Gastrocnemius medialis (tissue), 4 donors: ENCODE data around the gene POLR3H. TPM values are rescaled to one million over a fixed set of nuclear protein-coding genes. Genes with fewer than 3 reads are reported as not detected.

Experiments used
- ATAC-seq, 2 donors: fragments of 150-250 bp; one replicate each; pipeline ENCODE4 v1.9.1; 2016
- DNase-seq, 2 donors: peaks; one replicate each; pipeline ENCODE4 v3.0.0-alpha.2; 2019
- H3K27ac ChIP-seq, 4 donors: fragments of 200-600 bp; sonication (generic); 1 replicate in 1 of 4; 2 replicates in 3 of 4; pipeline ENCODE4 v1.5.1; 2016 to 2018; ENCODE audit warnings: mild to moderate bottlenecking in 2 of 4, moderate library complexity in 1 of 4
- H3K27me3 ChIP-seq, 3 donors: fragments of 200-600 bp; sonication (generic) in 2 of 3; 1 replicate in 1 of 3; 2 replicates in 2 of 3; pipeline versions ENCODE4 v1.5.1 to v1.6.0; 2016 to 2019; ENCODE audit warnings: mild to moderate bottlenecking in 1 of 3, moderate library complexity in 1 of 3
- H3K36me3 ChIP-seq, 2 donors: fragments of 200-600 bp; sonication (generic) in 1 of 2; one replicate each; pipeline ENCODE4 v1.5.1; 2017 to 2018
- H3K4me1 ChIP-seq, 2 donors: fragments of 200-600 bp; sonication (generic) in 1 of 2; one replicate each; pipeline ENCODE4 v1.5.1; 2016 to 2017; ENCODE audit warnings: mild to moderate bottlenecking in 2 of 2
- H3K4me3 ChIP-seq, 4 donors: fragments of 200-600 bp; sonication (generic) in 3 of 4; 1 replicate in 1 of 4; 2 replicates in 3 of 4; pipeline ENCODE4 v1.5.1; 2016 to 2019; ENCODE audit warnings: mild to moderate bottlenecking in 2 of 4
- H3K9me3 ChIP-seq, 3 donors: fragments of 200-600 bp; sonication (generic) in 2 of 3; 1 replicate in 1 of 3; 2 replicates in 2 of 3; pipeline ENCODE4 v1.5.1; 2016 to 2019
- POLR2A ChIP-seq, 2 donors: fragments of 450-650 bp; IDR thresholded peaks; one replicate each; pipeline ENCODE4 v1.6.1; 2017; ENCODE audit warnings: antibody characterized with exemption in 2 of 2, mild to moderate bottlenecking in 2 of 2, moderate library complexity in 2 of 2
- in situ Hi-C, 4 donors: fragments of 200-750 bp; cut with MboI; loops; one replicate each; pipeline versions ENCODE4 v1.15.0 to v1.8.0; 2017; ENCODE audit warnings: low sequenced_read_pairs in 4 of 4
- intact Hi-C: fragments of 100-400 bp; cut with DNase I; formaldehyde crosslinking; loops from one replicate; pipeline ENCODE4 v1.15.1; 2023; ENCODE audit warnings: low total_unique reads
- total RNA-seq, 4 donors: library from RNA; depleted of rRNA; stranded (reverse); fragments of >200 nt; gene quantifications; one replicate each; pipeline versions ENCODE4 v1.1.0 to v1.2.3, GENCODE V29; 2016
- TF ChIP-seq, protein P1 (sequence below), 5 experiments: fragments of 450-650 bp in 3 of 5; fragments of 200-600 bp in 2 of 5; sonication (generic) in 2 of 5; IDR thresholded peaks in 4 of 5; conservative IDR thresholded peaks in 1 of 5; 1 replicate in 4 of 5; 2 replicates in 1 of 5; pipeline ENCODE4 v1.5.1; 2016 to 2019; ENCODE audit warnings: antibody characterized with exemption in 5 of 5, mild to moderate bottlenecking in 3 of 5, moderate library complexity in 3 of 5

Gene POLR3H
- total RNA-seq, 4 donors from 2014 or later = 5.7 to 11.0 (median 6.9) TPM

DNA sequence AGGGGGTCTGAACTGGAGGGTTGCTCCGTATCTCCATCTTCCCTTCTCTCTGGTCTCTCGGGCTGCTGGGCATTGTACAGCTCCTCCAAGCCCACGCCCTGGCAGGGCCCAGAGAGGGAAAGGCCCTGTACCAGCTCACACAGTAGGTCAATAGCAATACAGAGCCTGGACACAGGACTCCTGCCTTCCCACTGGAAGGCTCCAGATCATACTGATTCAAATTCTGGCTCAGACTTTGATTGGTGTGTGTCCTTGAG is 23.2 kb upstream of the POLR3H start:
- TF ChIP-seq POLR2A (IDR thresholded peaks at IDR 0.05) = no peak
- DNase-seq = no peak
- Histone ChIP-seq H3K27ac (peak overlapping the region in 1 of 4 donors; percentile 10), H3K4me1 (peaks cover 0 to 6% of the 10 kb centered on the region in 2 donors), H3K36me3 (no peaks in the 10 kb centered on the region), H3K4me3 (no peak overlapping the region), H3K9me3 (no peaks in the 10 kb centered on the region), H3K27me3 (no peaks in the 10 kb centered on the region)
- in situ Hi-C loops = no loop called here
- no peak for ATAC-seq
- intact Hi-C loops = no loop called here

DNA sequence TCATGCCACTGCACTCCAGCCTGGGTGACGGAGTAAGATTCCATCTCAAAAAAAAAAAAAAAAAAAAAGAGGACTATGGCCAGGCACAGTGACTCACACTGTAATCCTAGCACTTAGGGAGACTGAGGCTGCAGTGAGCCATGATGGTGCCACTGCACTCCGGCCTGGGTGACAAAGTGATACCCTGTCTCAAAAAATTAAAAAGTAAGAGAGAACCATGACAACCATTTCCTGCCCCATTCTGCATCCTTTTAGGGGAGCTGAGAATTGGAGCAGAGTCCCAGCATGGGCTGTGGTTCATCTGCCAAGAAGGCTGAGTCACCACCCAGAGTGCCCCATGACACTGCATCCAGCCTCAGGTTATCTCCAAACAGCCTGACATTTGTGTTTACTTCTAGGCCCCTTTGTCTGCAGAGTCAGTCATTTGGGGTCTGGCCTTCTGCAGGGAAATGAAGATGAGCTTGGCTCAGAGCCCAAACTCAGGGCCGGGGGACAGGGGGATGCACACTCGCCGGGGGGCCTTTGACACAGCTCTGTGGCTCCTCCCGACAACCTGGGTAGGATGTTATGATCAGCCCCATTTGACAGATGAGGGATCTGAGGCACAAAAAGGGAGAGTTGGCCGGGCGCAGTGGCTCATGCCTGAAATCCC is 21.3 kb upstream of the POLR3H start:
- no peaks in the 10 kb centered on the region for H3K36me3 ChIP-seq
- no peak overlapping the region for H3K4me3 ChIP-seq
- no peaks in the 10 kb centered on the region for H3K9me3 ChIP-seq
- H3K27me3 ChIP-seq = no peaks in the 10 kb centered on the region
- peak; percentile 15 to 34 for DNase-seq
- intact Hi-C loops (no loop called here), in situ Hi-C loops (no loop called here)
- peak overlapping the region in 3 of 4 donors; percentile 22 to 50 (median 43) for H3K27ac ChIP-seq
- H3K4me1 ChIP-seq = peaks cover 0 to 6% of the 10 kb centered on the region in 2 donors
- TF ChIP-seq, protein P1, sequence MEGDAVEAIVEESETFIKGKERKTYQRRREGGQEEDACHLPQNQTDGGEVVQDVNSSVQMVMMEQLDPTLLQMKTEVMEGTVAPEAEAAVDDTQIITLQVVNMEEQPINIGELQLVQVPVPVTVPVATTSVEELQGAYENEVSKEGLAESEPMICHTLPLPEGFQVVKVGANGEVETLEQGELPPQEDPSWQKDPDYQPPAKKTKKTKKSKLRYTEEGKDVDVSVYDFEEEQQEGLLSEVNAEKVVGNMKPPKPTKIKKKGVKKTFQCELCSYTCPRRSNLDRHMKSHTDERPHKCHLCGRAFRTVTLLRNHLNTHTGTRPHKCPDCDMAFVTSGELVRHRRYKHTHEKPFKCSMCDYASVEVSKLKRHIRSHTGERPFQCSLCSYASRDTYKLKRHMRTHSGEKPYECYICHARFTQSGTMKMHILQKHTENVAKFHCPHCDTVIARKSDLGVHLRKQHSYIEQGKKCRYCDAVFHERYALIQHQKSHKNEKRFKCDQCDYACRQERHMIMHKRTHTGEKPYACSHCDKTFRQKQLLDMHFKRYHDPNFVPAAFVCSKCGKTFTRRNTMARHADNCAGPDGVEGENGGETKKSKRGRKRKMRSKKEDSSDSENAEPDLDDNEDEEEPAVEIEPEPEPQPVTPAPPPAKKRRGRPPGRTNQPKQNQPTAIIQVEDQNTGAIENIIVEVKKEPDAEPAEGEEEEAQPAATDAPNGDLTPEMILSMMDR (IDR thresholded peaks at IDR 0.05 in 4 of 5, conservative IDR thresholded peaks at IDR 0.05 in 1 of 5) = no peak
- TF ChIP-seq POLR2A (IDR thresholded peaks at IDR 0.05) = no peak
- peak; percentile 62 to 77 for ATAC-seq

DNA sequence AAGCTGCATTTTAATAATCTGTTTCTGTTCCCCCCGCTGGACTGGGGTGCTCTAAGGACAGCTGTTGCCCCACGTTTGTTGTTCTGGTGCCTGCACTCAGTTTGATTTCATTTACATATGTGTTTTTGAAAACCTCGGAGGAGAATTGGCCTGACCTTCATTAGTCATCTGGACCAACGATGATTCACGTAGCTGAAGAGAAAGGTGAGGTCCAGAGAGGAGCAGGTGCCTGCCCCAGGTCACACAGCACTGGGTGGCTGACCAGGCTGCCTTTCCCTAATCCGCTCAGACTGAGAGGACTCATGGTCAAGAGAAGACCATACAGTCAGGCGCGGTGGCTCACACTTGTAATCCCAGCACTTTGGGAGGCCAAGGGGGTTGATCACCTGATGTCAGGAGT is 20.3 kb upstream of the POLR3H start:
- DNase-seq (no peak), ATAC-seq (no peak)
- Histone ChIP-seq H3K27me3 (peaks cover 0 to 5% (median 0%) of the 10 kb centered on the region in 3 donors), H3K9me3 (no peaks in the 10 kb centered on the region), H3K36me3 (no peaks in the 10 kb centered on the region), H3K27ac (no peak overlapping the region), H3K4me1 (peaks cover 0 to 6% of the 10 kb centered on the region in 2 donors), H3K4me3 (no peak overlapping the region)
- intact Hi-C loops = no loop called here
- in situ Hi-C loops = no loop called here
- TF ChIP-seq, protein P1 (IDR thresholded peaks at IDR 0.05 in 4 of 5, conservative IDR thresholded peaks at IDR 0.05 in 1 of 5) = no peak
- TF ChIP-seq POLR2A (IDR thresholded peaks at IDR 0.05) = no peak

DNA sequence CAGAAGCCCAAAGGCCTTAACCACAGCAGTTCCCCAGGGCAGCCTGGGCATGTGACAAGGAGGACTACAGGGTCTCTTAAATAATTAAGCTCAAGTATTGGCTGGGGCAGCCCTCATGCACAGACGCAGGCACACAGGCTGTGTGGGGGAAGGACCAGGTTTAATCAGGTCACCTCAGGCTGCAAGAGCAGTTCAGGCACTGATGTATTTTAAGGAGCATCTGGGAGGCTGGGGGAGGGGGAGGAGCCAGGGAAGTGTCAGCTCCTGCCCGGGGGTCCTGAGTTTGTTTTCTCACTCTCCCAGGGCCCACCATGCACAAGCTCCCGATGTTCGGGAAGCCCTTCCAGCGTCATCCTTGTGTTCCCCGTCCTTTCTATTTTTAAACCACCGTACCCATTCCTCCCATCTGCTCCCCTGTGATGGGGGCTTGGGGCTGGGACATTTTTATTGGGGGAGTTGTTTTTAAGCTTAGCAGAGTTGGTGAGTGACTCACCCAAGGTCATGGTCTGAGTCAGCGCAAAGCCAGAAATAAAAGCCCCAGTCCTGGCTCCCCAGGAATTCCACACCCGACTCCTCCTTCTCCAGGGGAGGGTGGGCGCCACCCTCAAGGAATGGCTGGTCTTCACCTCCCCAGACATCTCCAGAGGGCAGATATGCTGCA is 18.9 kb upstream of the POLR3H start:
- in situ Hi-C loops = no loop called here
- Histone ChIP-seq H3K36me3 (no peaks in the 10 kb centered on the region), H3K27ac (peak overlapping the region in 1 of 4 donors; percentile 27), H3K27me3 (peaks cover 0 to 5% (median 0%) of the 10 kb centered on the region in 3 donors), H3K4me3 (no peak overlapping the region), H3K9me3 (no peaks in the 10 kb centered on the region), H3K4me1 (peaks cover 0 to 6% of the 10 kb centered on the region in 2 donors)
- TF ChIP-seq, protein P1 (IDR thresholded peaks at IDR 0.05 in 4 of 5, conservative IDR thresholded peaks at IDR 0.05 in 1 of 5) = no peak
- TF ChIP-seq POLR2A (IDR thresholded peaks at IDR 0.05) = no peak
- intact Hi-C loops = no loop called here
- ATAC-seq (no peak), DNase-seq (no peak)

DNA sequence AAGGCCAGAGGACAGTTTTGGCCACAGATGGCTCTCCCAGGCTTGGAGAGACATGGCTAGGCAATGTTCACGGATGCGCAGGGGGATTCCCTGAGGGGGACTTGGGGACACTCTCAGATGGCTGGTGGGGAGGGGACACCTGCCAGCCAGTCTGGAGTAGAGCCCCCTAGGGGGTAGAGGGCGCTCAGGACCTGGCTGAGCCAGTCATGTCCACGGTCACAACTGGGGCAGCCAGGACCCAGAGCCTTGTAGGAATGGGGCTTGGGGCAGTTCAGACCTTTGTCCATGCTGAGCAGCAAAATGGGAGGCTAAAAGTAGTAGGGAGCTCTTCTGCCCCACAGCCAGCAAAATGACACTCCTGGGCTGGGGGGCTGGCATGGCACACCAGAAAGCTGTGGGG is 18.2 kb upstream of the POLR3H start:
- Histone ChIP-seq H3K27me3 (peaks cover 0 to 10% (median 4%) of the 10 kb centered on the region in 3 donors), H3K4me3 (no peak overlapping the region), H3K9me3 (no peaks in the 10 kb centered on the region), H3K36me3 (no peaks in the 10 kb centered on the region), H3K4me1 (peaks cover 0 to 6% of the 10 kb centered on the region in 2 donors), H3K27ac (peak overlapping the region in 1 of 4 donors; percentile 27)
- no peak for ATAC-seq
- in situ Hi-C loops (no loop called here), intact Hi-C loops (no loop called here)
- no peak for DNase-seq
- no peak for TF ChIP-seq POLR2A (IDR thresholded peaks at IDR 0.05)
- TF ChIP-seq, protein P1 (IDR thresholded peaks at IDR 0.05 in 4 of 5, conservative IDR thresholded peaks at IDR 0.05 in 1 of 5) = no peak
